PC-9 (cell line): Measurements from ENCODE around the gene FSIP1. TPM values are rescaled to one million over a fixed set of nuclear protein-coding genes. Genes with fewer than 3 reads are reported as not detected.

Experiments used
- BruUV-seq: library from RNA; stranded (reverse); fragments of 400-500 nt; replicated peaks from 2 replicates; lab custom pipeline; 2021; lab: Mats Ljungman, UMichigan
- CTCF ChIA-PET: fragments of 300-600 bp; sonication (Branson Sonifier 250); formaldehyde crosslinking; loops from one replicate; lab custom pipeline; 2022; ENCODE audit warnings: antibody characterized with exemption; lab: Charles Lee
- POLR2A ChIA-PET: fragments of 300-600 bp; sonication (Branson Sonifier 250); formaldehyde crosslinking; loops from one replicate; lab custom pipeline; 2022; ENCODE audit warnings: antibody characterized with exemption; ENCODE audit not compliant: unreplicated experiment; lab: Charles Lee
- DNase-seq, 2 experiments: peaks; one replicate each; pipeline versions ENCODE4 v3.0.0 to v3.0.0-alpha.2; 2015 to 2022; ENCODE audit warnings: mixed read lengths in 1 of 2
- H2AFZ ChIP-seq: fragments of 200-600 bp; sonication (generic); 2 replicates; pipeline ENCODE4 v1.8.1; 2017; ENCODE audit warnings: antibody characterized with exemption
- H3F3A ChIP-seq: fragments of 200-600 bp; sonication (generic); 2 replicates; pipeline ENCODE4 v1.8.1; 2017; ENCODE audit warnings: antibody characterized with exemption, mild to moderate bottlenecking, low read depth; ENCODE audit not compliant: insufficient read depth
- H3K27ac ChIP-seq: fragments of 200-600 bp; sonication (generic); 2 replicates; pipeline ENCODE4 v1.6.1; 2016; ENCODE audit warnings: mixed run types
- H3K27me3 ChIP-seq: fragments of 200-600 bp; sonication (generic); 2 replicates; pipeline ENCODE4 v1.6.1; 2016; ENCODE audit warnings: low read depth, mixed run types; ENCODE audit not compliant: insufficient read depth
- H3K36me3 ChIP-seq: fragments of 200-600 bp; sonication (generic); 2 replicates; pipeline ENCODE4 v1.6.1; 2016; ENCODE audit warnings: low read depth, mixed run types
- H3K4me1 ChIP-seq: fragments of 200-600 bp; sonication (generic); replicated peaks from 2 replicates; pipeline ENCODE4 v1.6.1; 2016; ENCODE audit warnings: mixed run types; ENCODE audit not compliant: insufficient read depth
- H3K4me2 ChIP-seq: fragments of 200-600 bp; sonication (generic); 2 replicates; pipeline ENCODE4 v1.6.1; 2017; ENCODE audit warnings: mixed run types
- H3K4me3 ChIP-seq: fragments of 200-600 bp; sonication (generic); 2 replicates; pipeline ENCODE4 v1.6.1; 2016; ENCODE audit warnings: mixed run types
- H3K79me2 ChIP-seq: fragments of 200-600 bp; sonication (generic); 2 replicates; pipeline ENCODE4 v1.6.1; 2017; ENCODE audit warnings: low read depth, mixed run types
- H3K9me2 ChIP-seq: fragments of 200-600 bp; sonication (generic); 2 replicates; pipeline ENCODE4 v1.8.1; 2017; ENCODE audit warnings: mild to moderate bottlenecking; ENCODE audit not compliant: insufficient read depth
- H3K9me3 ChIP-seq: fragments of 200-600 bp; sonication (generic); 2 replicates; pipeline ENCODE4 v1.8.1; 2016; ENCODE audit warnings: low read depth; ENCODE audit not compliant: insufficient read depth
- H4K20me1 ChIP-seq: fragments of 200-600 bp; sonication (generic); 2 replicates; pipeline ENCODE4 v1.8.1; 2017; ENCODE audit not compliant: insufficient read depth
- CTCF ChIP-seq: fragments of 200-600 bp; sonication (generic); conservative IDR thresholded peaks from 2 replicates; pipeline ENCODE4 v1.6.1; 2017; ENCODE audit warnings: mixed run types, antibody characterized with exemption, mild to moderate bottlenecking, moderate library complexity
- EZH2 ChIP-seq: fragments of 200-600 bp; sonication (generic); IDR thresholded peaks from 2 replicates; pipeline ENCODE4 v1.8.0; 2017; ENCODE audit warnings: antibody characterized with exemption, low read depth
- intact Hi-C: fragments of 100-400 bp; cut with micrococcal nuclease; formaldehyde crosslinking; loops from one replicate; pipeline ENCODE4 v1.10.0; 2022; ENCODE audit not compliant: unreplicated experiment
- total RNA-seq: library from RNA; stranded (reverse); gene quantifications from 2 replicates; pipeline ENCODE4 v1.2.3, GENCODE V29; 2021

The FSIP1 gene
- total RNA-seq, 1 experiment from 2014 or later, result 1.2 TPM

- no peak overlapping the region for H3K4me3 ChIP-seq
- no peak for TF ChIP-seq CTCF
- no peak for TF ChIP-seq EZH2
- peaks cover 13% of the 10 kb centered on the region; the same call in 1 of the 2 replicates for H3K79me2 ChIP-seq
- BruUV-seq, result no TSS peak
- no peaks in the 10 kb centered on the region for H3K27me3 ChIP-seq
- H4K20me1 ChIP-seq, result no peaks in the 10 kb centered on the region
- peaks cover 4% of the 10 kb centered on the region; the same call in 1 of the 2 replicates for H3F3A ChIP-seq
- peaks cover 13% of the 10 kb centered on the region for H3K4me1 ChIP-seq
- no peak for DNase-seq
- no peaks in the 10 kb centered on the region for H3K36me3 ChIP-seq
- H3K9me3 ChIP-seq, result no peaks in the 10 kb centered on the region
- ChIA-PET POLR2A (no interaction called here), CTCF (interaction anchor here (0.6 kb wide), 1 partner anchor 103 kb away, joined by 3 read pairs; no protein-coding TSS in a partner anchor)
- no peak overlapping the region; the same call in 1 of the 2 replicates for H3K4me2 ChIP-seq
- H2AFZ ChIP-seq, result no peak overlapping the region
- H3K9me2 ChIP-seq, result no peaks in the 10 kb centered on the region
- intact Hi-C loops, result loop anchor here (5.0 to 10.0 kb wide), 6 partner anchors 90 to 1080 kb away; partner anchors contain the start of genes BMF, BUB1B, EIF2AK4 and SRP14
- H3K27ac ChIP-seq, result no peak overlapping the region
Measured at GRCh38 chr15:39784638-39785037, 2.0 kb upstream of the FSIP1 start.

GRCh38 chr15:39784125-39784524 lies 1.5 kb upstream of the FSIP1 start:
- Histone ChIP-seq H4K20me1 (no peaks in the 10 kb centered on the region), H3K4me3 (no peak overlapping the region; the same call in 1 of the 2 replicates), H3F3A (peaks cover 4% of the 10 kb centered on the region; the same call in 1 of the 2 replicates), H3K36me3 (no peaks in the 10 kb centered on the region), H3K4me1 (peaks cover 13% of the 10 kb centered on the region), H3K27me3 (no peaks in the 10 kb centered on the region), H3K9me2 (no peaks in the 10 kb centered on the region), H3K4me2 (peak overlapping the region; percentile 84), H3K79me2 (peaks cover 13% of the 10 kb centered on the region; the same call in 1 of the 2 replicates), H3K27ac (no peak overlapping the region), H2AFZ (no peak overlapping the region), H3K9me3 (no peaks in the 10 kb centered on the region)
- ChIA-PET POLR2A (no interaction called here), CTCF (no interaction called here)
- TF ChIP-seq CTCF, result no peak
- no peak for TF ChIP-seq EZH2
- BruUV-seq, result no TSS peak
- intact Hi-C loops, result loop anchor here (5.0 to 10.0 kb wide), 6 partner anchors 91 to 1079 kb away; partner anchors contain the start of genes BMF, BUB1B, EIF2AK4 and SRP14
- DNase-seq, result no peak

DNA sequence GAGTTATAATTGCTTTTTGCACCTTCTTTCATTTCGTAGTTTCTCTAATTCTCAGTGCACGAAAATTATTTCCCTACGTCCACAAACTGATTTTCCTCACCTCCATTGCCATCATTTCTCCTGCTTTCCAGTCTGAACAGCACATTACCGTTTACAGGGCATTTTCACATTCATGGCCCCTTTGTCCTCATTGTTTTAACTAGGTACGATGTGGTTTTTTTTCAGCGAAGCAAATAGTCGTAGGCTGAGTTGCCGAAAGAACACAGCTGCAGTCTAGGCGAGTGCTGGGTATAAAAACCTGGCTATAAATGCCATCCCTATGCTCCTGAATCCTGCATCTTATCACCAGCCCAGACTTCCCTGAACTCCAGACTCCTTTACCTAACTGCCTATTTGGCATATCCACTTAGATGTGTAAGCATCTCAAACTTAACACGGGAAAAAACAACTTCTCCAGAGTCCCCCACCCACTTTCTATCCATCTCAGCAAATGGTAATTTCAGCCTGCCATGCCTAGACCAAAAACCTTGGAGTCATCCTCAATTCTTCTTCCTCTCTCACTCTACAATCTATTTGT lies 691 bp upstream of the FSIP1 start:
- no peak for DNase-seq
- Histone ChIP-seq H3K4me1 (peaks cover 9% of the 10 kb centered on the region), H3K4me2 (peak overlapping the region; percentile 84), H3K9me2 (no peaks in the 10 kb centered on the region), H3F3A (peaks cover 4% of the 10 kb centered on the region; the same call in 1 of the 2 replicates), H4K20me1 (no peaks in the 10 kb centered on the region), H3K36me3 (no peaks in the 10 kb centered on the region), H3K27ac (peak overlapping the region; percentile 31; the same call in 1 of the 2 replicates), H3K9me3 (no peaks in the 10 kb centered on the region), H2AFZ (peak overlapping the region; percentile 98), H3K27me3 (no peaks in the 10 kb centered on the region), H3K4me3 (peak overlapping the region; percentile 98), H3K79me2 (peaks cover 13% of the 10 kb centered on the region; the same call in 1 of the 2 replicates)
- TF ChIP-seq CTCF (no peak), EZH2 (no peak)
- intact Hi-C loops, result loop anchor here (5.0 to 10.0 kb wide), 6 partner anchors 91 to 1079 kb away; partner anchors contain the start of genes BMF, BUB1B, EIF2AK4 and SRP14
- ChIA-PET CTCF (no interaction called here), POLR2A (interaction anchor here (0.6 kb wide), 1 partner anchor 217 kb away, joined by 7 read pairs; no protein-coding TSS in a partner anchor)
- BruUV-seq, result TSS peak; percentile 42
